ENCODE data around the gene C17orf114.

Gene C17orf114

DNA sequence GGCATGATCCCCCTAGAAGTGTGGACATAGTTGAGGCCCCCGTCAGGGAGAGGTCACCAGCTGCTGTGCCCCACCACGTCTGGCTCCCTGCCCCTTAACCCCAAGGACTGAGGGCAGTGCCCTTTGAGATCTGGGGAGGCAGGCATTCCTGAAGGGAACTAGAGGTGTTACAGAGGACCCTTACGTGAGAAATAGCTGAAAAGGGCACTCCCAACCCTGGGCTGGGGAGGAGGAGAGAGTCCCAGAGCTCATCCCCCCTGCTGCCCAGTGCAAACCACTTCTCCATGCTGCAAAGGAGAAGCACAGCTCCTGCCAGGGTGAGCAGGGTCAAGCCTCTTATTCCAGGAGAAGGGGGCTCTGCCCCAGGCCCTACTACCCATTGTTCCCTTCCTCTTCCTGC lies 20.7 kb upstream of the C17orf114 start:
- Histone ChIP-seq H3K36me3 (peaks cover 13 to 43% of the 10 kb centered on the region in 2 donors), H3K9me3 (no peaks in the 10 kb centered on the region), H3K27ac (no peak overlapping the region), H3K4me1 (no peaks in the 10 kb centered on the region), H3K27me3 (no peaks in the 10 kb centered on the region), H3K4me3 (no peak overlapping the region)
- intact Hi-C loops (cut with DNase I) = no loop called here
- TF ChIP-seq, protein P1, sequence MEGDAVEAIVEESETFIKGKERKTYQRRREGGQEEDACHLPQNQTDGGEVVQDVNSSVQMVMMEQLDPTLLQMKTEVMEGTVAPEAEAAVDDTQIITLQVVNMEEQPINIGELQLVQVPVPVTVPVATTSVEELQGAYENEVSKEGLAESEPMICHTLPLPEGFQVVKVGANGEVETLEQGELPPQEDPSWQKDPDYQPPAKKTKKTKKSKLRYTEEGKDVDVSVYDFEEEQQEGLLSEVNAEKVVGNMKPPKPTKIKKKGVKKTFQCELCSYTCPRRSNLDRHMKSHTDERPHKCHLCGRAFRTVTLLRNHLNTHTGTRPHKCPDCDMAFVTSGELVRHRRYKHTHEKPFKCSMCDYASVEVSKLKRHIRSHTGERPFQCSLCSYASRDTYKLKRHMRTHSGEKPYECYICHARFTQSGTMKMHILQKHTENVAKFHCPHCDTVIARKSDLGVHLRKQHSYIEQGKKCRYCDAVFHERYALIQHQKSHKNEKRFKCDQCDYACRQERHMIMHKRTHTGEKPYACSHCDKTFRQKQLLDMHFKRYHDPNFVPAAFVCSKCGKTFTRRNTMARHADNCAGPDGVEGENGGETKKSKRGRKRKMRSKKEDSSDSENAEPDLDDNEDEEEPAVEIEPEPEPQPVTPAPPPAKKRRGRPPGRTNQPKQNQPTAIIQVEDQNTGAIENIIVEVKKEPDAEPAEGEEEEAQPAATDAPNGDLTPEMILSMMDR (IDR thresholded peaks at IDR 0.05) = no peak
- no peak for DNase-seq (ENCODE audit: low spot score in 2 of 2)

- no peaks in the 10 kb centered on the region for H3K27me3 ChIP-seq
- DNase-seq (ENCODE audit: low spot score in 2 of 2) = no peak
- intact Hi-C loops (cut with DNase I) = no loop called here
- H3K4me1 ChIP-seq = no peaks in the 10 kb centered on the region
- no peak overlapping the region for H3K27ac ChIP-seq
- H3K36me3 ChIP-seq = peaks cover 25 to 72% of the 10 kb centered on the region in 2 donors
- no peaks in the 10 kb centered on the region for H3K9me3 ChIP-seq
- TF ChIP-seq, protein P1 (IDR thresholded peaks at IDR 0.05) = no peak
- H3K4me3 ChIP-seq = no peak overlapping the region
Observed at GRCh38 chr17:4818276-4818675, 16.1 kb upstream of the C17orf114 start.

- no peaks in the 10 kb centered on the region for H3K27me3 ChIP-seq
- DNase-seq (ENCODE audit: low spot score in 2 of 2) = no peak
- no peak overlapping the region for H3K4me3 ChIP-seq
- intact Hi-C loops (cut with DNase I) = no loop called here
- TF ChIP-seq, protein P1 (IDR thresholded peaks at IDR 0.05) = no peak
- no peak overlapping the region for H3K27ac ChIP-seq
- no peaks in the 10 kb centered on the region for H3K4me1 ChIP-seq
- H3K36me3 ChIP-seq = peaks cover 20 to 60% of the 10 kb centered on the region in 2 donors
- no peaks in the 10 kb centered on the region for H3K9me3 ChIP-seq
Observed at GRCh38 chr17:4816826-4817225, 14.7 kb upstream of the C17orf114 start.

- Histone ChIP-seq H3K4me1 (no peaks in the 10 kb centered on the region), H3K9me3 (no peaks in the 10 kb centered on the region), H3K27ac (no peak overlapping the region), H3K27me3 (no peaks in the 10 kb centered on the region), H3K4me3 (no peak overlapping the region), H3K36me3 (peaks cover 16 to 59% of the 10 kb centered on the region in 2 donors)
- DNase-seq (ENCODE audit: low spot score in 2 of 2) = no peak
- TF ChIP-seq, protein P1 (IDR thresholded peaks at IDR 0.05) = no peak
- intact Hi-C loops (cut with DNase I) = no loop called here
Observed at GRCh38 chr17:4815043-4815675, 13.0 kb upstream of the C17orf114 start.

DNA sequence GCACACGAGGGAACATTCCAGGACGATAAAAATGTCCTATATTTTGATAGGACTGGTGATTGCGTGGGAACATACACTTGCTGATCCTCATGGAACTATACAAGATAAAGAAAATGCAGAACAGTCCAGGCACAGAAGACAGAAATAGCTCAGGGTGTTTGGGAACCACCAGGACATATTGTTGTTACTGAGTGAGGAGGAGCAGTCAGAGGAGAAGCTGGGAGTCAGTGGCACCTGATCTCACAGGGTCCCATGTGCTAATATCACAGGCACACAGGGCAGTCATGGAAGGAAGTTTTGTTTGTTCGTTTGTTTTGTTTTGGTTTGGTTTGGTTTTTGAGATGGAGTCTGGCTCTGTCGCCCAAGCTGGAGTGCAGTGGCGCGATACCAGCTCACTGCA lies 10.6 kb upstream of the C17orf114 start:
- H3K36me3 ChIP-seq = peaks cover 14 to 38% of the 10 kb centered on the region in 2 donors
- H3K27ac ChIP-seq = no peak overlapping the region
- H3K9me3 ChIP-seq = no peaks in the 10 kb centered on the region
- DNase-seq (ENCODE audit: low spot score in 2 of 2) = no peak
- H3K27me3 ChIP-seq = no peaks in the 10 kb centered on the region
- intact Hi-C loops (cut with DNase I) = no loop called here
- H3K4me3 ChIP-seq = no peak overlapping the region
- TF ChIP-seq, protein P1 (IDR thresholded peaks at IDR 0.05) = no peak
- H3K4me1 ChIP-seq = peaks cover 9 to 14% of the 10 kb centered on the region in 2 donors

- Histone ChIP-seq H3K27ac (no peak overlapping the region), H3K36me3 (peaks cover 10 to 27% of the 10 kb centered on the region in 2 donors), H3K4me1 (peaks cover 10 to 14% of the 10 kb centered on the region in 2 donors), H3K4me3 (no peak overlapping the region), H3K27me3 (no peaks in the 10 kb centered on the region), H3K9me3 (no peaks in the 10 kb centered on the region)
- intact Hi-C loops (cut with DNase I) = no loop called here
- DNase-seq (ENCODE audit: low spot score in 2 of 2) = no peak
- TF ChIP-seq, protein P1 (IDR thresholded peaks at IDR 0.05) = no peak
Observed at GRCh38 chr17:4811471-4811870, 9.3 kb upstream of the C17orf114 start.
